ENCODE results near the gene CACNA1C.

The CACNA1C gene

GRCh38 chr12:2337031-2338010, 284.5 kb downstream of the CACNA1C start:
- Histone ChIP-seq H4K20me1 (ENCODE audit: insufficient read depth, low read length) (no peaks in the 10 kb centered on the region), H3K4me3 (ENCODE audit: low read depth in 1 of 2, low read length in 2 of 2) (no peak overlapping the region), H3K9ac (ENCODE audit: low read depth, low read length) (no peak overlapping the region), H3K4me2 (ENCODE audit: insufficient read depth, low read length) (no peak overlapping the region), H3K27me3 (ENCODE audit: insufficient read depth, low read length, poor library complexity) (peaks cover 2% of the 10 kb centered on the region), H3K27ac (ENCODE audit: low read length) (no peak overlapping the region), H3K79me2 (ENCODE audit: insufficient read depth, low read length) (no peaks in the 10 kb centered on the region), H3K9me3 (ENCODE audit: insufficient read depth, low read length, severe bottlenecking) (no peaks in the 10 kb centered on the region), H2AFZ (ENCODE audit: low read depth, low read length) (no peak overlapping the region), H3K36me3 (ENCODE audit: insufficient read depth, low read length) (no peaks in the 10 kb centered on the region), H3K4me1 (ENCODE audit: insufficient read depth, low read length) (no peaks in the 10 kb centered on the region)
- DNase-seq, result no peak
- TF ChIP-seq EZH2 (IDR thresholded peaks at IDR 0.05; ENCODE audit: borderline replicate concordance, low read depth, low read length, severe bottlenecking), result no peak
- TF ChIP-seq, protein P1, sequence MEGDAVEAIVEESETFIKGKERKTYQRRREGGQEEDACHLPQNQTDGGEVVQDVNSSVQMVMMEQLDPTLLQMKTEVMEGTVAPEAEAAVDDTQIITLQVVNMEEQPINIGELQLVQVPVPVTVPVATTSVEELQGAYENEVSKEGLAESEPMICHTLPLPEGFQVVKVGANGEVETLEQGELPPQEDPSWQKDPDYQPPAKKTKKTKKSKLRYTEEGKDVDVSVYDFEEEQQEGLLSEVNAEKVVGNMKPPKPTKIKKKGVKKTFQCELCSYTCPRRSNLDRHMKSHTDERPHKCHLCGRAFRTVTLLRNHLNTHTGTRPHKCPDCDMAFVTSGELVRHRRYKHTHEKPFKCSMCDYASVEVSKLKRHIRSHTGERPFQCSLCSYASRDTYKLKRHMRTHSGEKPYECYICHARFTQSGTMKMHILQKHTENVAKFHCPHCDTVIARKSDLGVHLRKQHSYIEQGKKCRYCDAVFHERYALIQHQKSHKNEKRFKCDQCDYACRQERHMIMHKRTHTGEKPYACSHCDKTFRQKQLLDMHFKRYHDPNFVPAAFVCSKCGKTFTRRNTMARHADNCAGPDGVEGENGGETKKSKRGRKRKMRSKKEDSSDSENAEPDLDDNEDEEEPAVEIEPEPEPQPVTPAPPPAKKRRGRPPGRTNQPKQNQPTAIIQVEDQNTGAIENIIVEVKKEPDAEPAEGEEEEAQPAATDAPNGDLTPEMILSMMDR (IDR thresholded peaks at IDR 0.05; ENCODE audit: borderline replicate concordance, extremely low read depth, low read length, poor library complexity, severe bottlenecking), result no peak
- ATAC-seq (ENCODE audit: insufficient read depth, low read depth), result no peak

GRCh38 chr12:2338381-2338780, 285.6 kb downstream of the CACNA1C start:
- H3K4me1 ChIP-seq (ENCODE audit: insufficient read depth, low read length), result no peaks in the 10 kb centered on the region
- peaks cover 2% of the 10 kb centered on the region for H3K27me3 ChIP-seq (ENCODE audit: insufficient read depth, low read length, poor library complexity)
- H3K9ac ChIP-seq (ENCODE audit: low read depth, low read length), result no peak overlapping the region
- H3K9me3 ChIP-seq (ENCODE audit: insufficient read depth, low read length, severe bottlenecking), result no peaks in the 10 kb centered on the region
- ATAC-seq (ENCODE audit: insufficient read depth, low read depth) (no peak), DNase-seq (no peak)
- no peak overlapping the region for H2AFZ ChIP-seq (ENCODE audit: low read depth, low read length)
- H3K79me2 ChIP-seq (ENCODE audit: insufficient read depth, low read length), result no peaks in the 10 kb centered on the region
- no peak for TF ChIP-seq EZH2 (IDR thresholded peaks at IDR 0.05; ENCODE audit: borderline replicate concordance, low read depth, low read length, severe bottlenecking)
- TF ChIP-seq, protein P1 (IDR thresholded peaks at IDR 0.05; ENCODE audit: borderline replicate concordance, extremely low read depth, low read length, poor library complexity, severe bottlenecking), result no peak
- no peak overlapping the region for H3K4me3 ChIP-seq (ENCODE audit: low read depth in 1 of 2, low read length in 2 of 2)
- H3K27ac ChIP-seq (ENCODE audit: low read length), result no peak overlapping the region
- H4K20me1 ChIP-seq (ENCODE audit: insufficient read depth, low read length), result no peaks in the 10 kb centered on the region
- no peak overlapping the region for H3K4me2 ChIP-seq (ENCODE audit: insufficient read depth, low read length)
- no peaks in the 10 kb centered on the region for H3K36me3 ChIP-seq (ENCODE audit: insufficient read depth, low read length)

GRCh38 chr12:2338991-2339431, 286.2 kb downstream of the CACNA1C start:
- H3K4me3 ChIP-seq (ENCODE audit: low read depth in 1 of 2, low read length in 2 of 2), result no peak overlapping the region
- no peaks in the 10 kb centered on the region for H4K20me1 ChIP-seq (ENCODE audit: insufficient read depth, low read length)
- no peaks in the 10 kb centered on the region for H3K9me3 ChIP-seq (ENCODE audit: insufficient read depth, low read length, severe bottlenecking)
- TF ChIP-seq EZH2 (IDR thresholded peaks at IDR 0.05; ENCODE audit: borderline replicate concordance, low read depth, low read length, severe bottlenecking), result no peak
- TF ChIP-seq, protein P1 (IDR thresholded peaks at IDR 0.05; ENCODE audit: borderline replicate concordance, extremely low read depth, low read length, poor library complexity, severe bottlenecking), result no peak
- no peak for DNase-seq
- H3K27ac ChIP-seq (ENCODE audit: low read length), result no peak overlapping the region
- peaks cover 2% of the 10 kb centered on the region for H3K27me3 ChIP-seq (ENCODE audit: insufficient read depth, low read length, poor library complexity)
- H3K4me2 ChIP-seq (ENCODE audit: insufficient read depth, low read length), result no peak overlapping the region
- no peak overlapping the region for H2AFZ ChIP-seq (ENCODE audit: low read depth, low read length)
- no peak for ATAC-seq (ENCODE audit: insufficient read depth, low read depth)
- no peak overlapping the region for H3K9ac ChIP-seq (ENCODE audit: low read depth, low read length)
- no peaks in the 10 kb centered on the region for H3K79me2 ChIP-seq (ENCODE audit: insufficient read depth, low read length)
- H3K36me3 ChIP-seq (ENCODE audit: insufficient read depth, low read length), result no peaks in the 10 kb centered on the region
- no peaks in the 10 kb centered on the region for H3K4me1 ChIP-seq (ENCODE audit: insufficient read depth, low read length)

Measured in DND-41 (cell line).